H1 (cell line): ENCODE results near the gene EYA2. TPM values are rescaled to one million over a fixed set of nuclear protein-coding genes. Genes with fewer than 3 reads are reported as not detected.

Experiments
- CTCF ChIA-PET: fragments of 300-600 bp; sonication (Branson Sonifier 250); formaldehyde crosslinking; loops from one replicate; lab custom pipeline; 2021; ENCODE audit not compliant: partially characterized antibody; lab: Charles Lee
- POLR2A ChIA-PET: fragments of 300-600 bp; sonication (Branson Sonifier 250); formaldehyde crosslinking; loops from one replicate; lab custom pipeline; 2021; ENCODE audit warnings: inconsistent platforms; ENCODE audit not compliant: partially characterized antibody; lab: Charles Lee
- DNase-seq, 2 experiments: peaks; one replicate each; pipeline versions ENCODE4 v3.0.0 to v3.0.0-alpha.2; 2010 to 2022; ENCODE audit warnings: low spot score in 2 of 2, low read depth in 1 of 2, mixed read lengths in 1 of 2
- FAIRE-seq: peaks from 2 replicates; lab custom pipeline; 2011; peaks lifted over from hg19 to GRCh38; lab: Jason Lieb, UNC
- H2AFZ ChIP-seq: 2 replicates; pipeline ENCODE4 v1.8.1; 2012; ENCODE audit warnings: low read length, inconsistent platforms
- H2AK5ac ChIP-seq: 2 replicates; pipeline ENCODE4 v1.6.1; 2013; ENCODE audit warnings: low read depth, low read length
- H2BK120ac ChIP-seq: replicated peaks from 2 replicates; pipeline ENCODE3; 2013; ENCODE audit warnings: low read depth, low read length, inconsistent platforms
- H2BK12ac ChIP-seq: 2 replicates; pipeline ENCODE4 v1.6.1; 2013; ENCODE audit warnings: low read depth, low read length
- H2BK15ac ChIP-seq: 2 replicates; pipeline ENCODE4 v1.6.1; 2013; ENCODE audit warnings: low read length
- H2BK20ac ChIP-seq: 2 replicates; pipeline ENCODE4 v1.6.1; 2013; ENCODE audit warnings: low read length
- H2BK5ac ChIP-seq: 2 replicates; pipeline ENCODE4 v1.6.1; 2013; ENCODE audit warnings: low read depth, low read length
- H3K14ac ChIP-seq: 2 replicates; pipeline ENCODE4 v1.6.1; 2013; ENCODE audit warnings: inconsistent platforms; ENCODE audit not compliant: insufficient read length
- H3K18ac ChIP-seq: 2 replicates; pipeline ENCODE4 v1.6.1; 2013; ENCODE audit warnings: low read length; ENCODE audit errors: extremely low read depth
- H3K23ac ChIP-seq: 2 replicates; pipeline ENCODE4 v1.6.1; 2013; ENCODE audit warnings: inconsistent platforms; ENCODE audit not compliant: insufficient read length
- H3K23me2 ChIP-seq: 2 replicates; pipeline ENCODE4 v1.6.1; 2013; ENCODE audit warnings: low read depth, low read length
- H3K27ac ChIP-seq: 2 replicates; pipeline ENCODE4 v1.6.1; 2011; ENCODE audit warnings: low read depth, low read length, inconsistent platforms
- H3K27me3 ChIP-seq, 4 experiments: replicated peaks in 1 of 4; 1 replicate in 1 of 4; 2 replicates in 3 of 4; pipeline versions ENCODE4 v1.6.1 to v1.8.1; 2011 to 2013; ENCODE audit warnings: low read length in 3 of 4, mild to moderate bottlenecking in 3 of 4, inconsistent platforms in 2 of 4, mixed read lengths in 2 of 4, moderate library complexity in 1 of 4; ENCODE audit not compliant: control insufficient read depth in 3 of 4, insufficient read depth in 3 of 4; ENCODE audit errors: extremely low read depth in 1 of 4
- H3K36me3 ChIP-seq, 4 experiments: 2 replicates each; pipeline versions ENCODE4 v1.6.1 to v1.8.1; 2011 to 2013; ENCODE audit warnings: mild to moderate bottlenecking in 4 of 4, low read length in 3 of 4, moderate library complexity in 2 of 4, control low read depth in 1 of 4, inconsistent platforms in 1 of 4; ENCODE audit not compliant: insufficient read depth in 4 of 4, control insufficient read depth in 2 of 4
- H3K4ac ChIP-seq: replicated peaks from 2 replicates; pipeline ENCODE3; 2013; ENCODE audit warnings: low read length, low read depth, mixed read lengths, inconsistent platforms; ENCODE audit not compliant: insufficient read length
- H3K4me1 ChIP-seq, 4 experiments: replicated peaks in 1 of 4; 1 replicate in 1 of 4; 2 replicates in 3 of 4; pipeline versions ENCODE4 v1.6.1 to v1.8.1; 2011 to 2013; ENCODE audit warnings: low read length in 3 of 4, inconsistent platforms in 2 of 4, mixed read lengths in 1 of 4; ENCODE audit not compliant: insufficient read depth in 4 of 4, control insufficient read depth in 3 of 4
- H3K4me2 ChIP-seq, 2 experiments: 2 replicates each; pipeline versions ENCODE4 v1.6.1 to v1.8.1; 2011 to 2013; ENCODE audit warnings: low read depth in 2 of 2, low read length in 2 of 2, control low read depth in 1 of 2, inconsistent platforms in 1 of 2, mild to moderate bottlenecking in 1 of 2; ENCODE audit not compliant: insufficient read depth in 1 of 2
- H3K4me3 ChIP-seq, 4 experiments: fragments of 200-600, 300-600 bp in 1 of 4; sonication (generic), shearing (Covaris generic), sonication (Bioruptor Twin) in 1 of 4; 2 replicates each; pipeline versions ENCODE4 v1.5.1 to v1.8.1; 2011 to 2016; ENCODE audit warnings: low read length in 4 of 4, low read depth in 3 of 4, control low read depth in 2 of 4, inconsistent platforms in 2 of 4, mild to moderate bottlenecking in 2 of 4, mixed read lengths in 1 of 4, moderate library complexity in 1 of 4; ENCODE audit not compliant: insufficient read depth in 2 of 4; ENCODE audit errors: extremely low read depth in 1 of 4
- H3K56ac ChIP-seq: replicated peaks from 2 replicates; pipeline ENCODE3; 2013; ENCODE audit warnings: low read depth, mild to moderate bottlenecking, mixed read lengths, low read length, inconsistent platforms; ENCODE audit not compliant: insufficient read length
- H3K79me1 ChIP-seq: 2 replicates; pipeline ENCODE4 v1.6.1; 2013; ENCODE audit warnings: low read depth, low read length, control low read depth
- H3K79me2 ChIP-seq, 2 experiments: 2 replicates each; pipeline versions ENCODE4 v1.6.1 to v1.8.1; 2012 to 2013; ENCODE audit warnings: low read length in 2 of 2, mild to moderate bottlenecking in 2 of 2, inconsistent platforms in 1 of 2; ENCODE audit not compliant: insufficient read depth in 2 of 2, control insufficient read depth in 1 of 2
- H3K9ac ChIP-seq, 4 experiments: replicated peaks in 1 of 4; 1 replicate in 1 of 4; 2 replicates in 3 of 4; pipeline versions ENCODE4 v1.6.1 to v1.8.1; 2011 to 2013; ENCODE audit warnings: low read depth in 3 of 4, low read length in 3 of 4, control low read depth in 2 of 4, mild to moderate bottlenecking in 2 of 4, moderate library complexity in 2 of 4, inconsistent platforms in 1 of 4; ENCODE audit errors: extremely low read depth in 1 of 4
- H3K9me3 ChIP-seq, 2 experiments: 2 replicates each; pipeline versions ENCODE4 v1.6.1 to v1.8.1; 2012 to 2013; ENCODE audit warnings: mild to moderate bottlenecking in 2 of 2, moderate library complexity in 2 of 2, control low read depth in 1 of 2, inconsistent platforms in 1 of 2, low read depth in 1 of 2, low read length in 1 of 2, mixed read lengths in 1 of 2; ENCODE audit not compliant: insufficient read depth in 2 of 2
- H4K20me1 ChIP-seq, 2 experiments: replicated peaks in 1 of 2; 2 replicates each; pipeline versions ENCODE3 to v1.8.1; 2011 to 2013; ENCODE audit warnings: inconsistent platforms in 2 of 2, low read length in 2 of 2, mild to moderate bottlenecking in 1 of 2; ENCODE audit not compliant: insufficient read depth in 2 of 2, control insufficient read depth in 1 of 2
- H4K5ac ChIP-seq: 2 replicates; pipeline ENCODE4 v1.6.1; 2013; ENCODE audit warnings: low read length, low read depth, mixed read lengths, inconsistent platforms; ENCODE audit not compliant: insufficient read length
- H4K8ac ChIP-seq: 2 replicates; pipeline ENCODE4 v1.8.0; 2013; ENCODE audit warnings: mild to moderate bottlenecking, moderate library complexity, low read length, inconsistent platforms; ENCODE audit not compliant: insufficient read depth; ENCODE audit errors: extremely low read depth
- H4K91ac ChIP-seq: replicated peaks from 2 replicates; pipeline ENCODE3; 2013; ENCODE audit warnings: low read length, mixed read lengths, inconsistent platforms; ENCODE audit not compliant: insufficient read length
- CHD2 ChIP-seq: IDR thresholded peaks from 2 replicates; pipeline ENCODE4 v1.6.1; 2012; ENCODE audit warnings: low read length, improper control_type of control experiment
- E2F6 ChIP-seq: IDR thresholded peaks from 2 replicates; pipeline ENCODE4 v1.6.1; 2012; ENCODE audit warnings: inconsistent platforms
- KDM4A ChIP-seq: IDR thresholded peaks from one replicate; pipeline ENCODE4 v1.7.1; 2012; ENCODE audit warnings: low read depth, mild to moderate bottlenecking, moderate library complexity, low read length, inconsistent platforms; ENCODE audit not compliant: severe bottlenecking
- KDM5A ChIP-seq: fragments of 200-600 bp; IDR thresholded peaks from 2 replicates; pipeline ENCODE4 v1.7.1; 2012; ENCODE audit warnings: mild to moderate bottlenecking, low read length, inconsistent platforms, mixed read lengths
- MAFK ChIP-seq: IDR thresholded peaks from 2 replicates; pipeline ENCODE4 v1.6.1; 2012; ENCODE audit warnings: low read depth, mild to moderate bottlenecking, improper control_type of control experiment, low read length
- NRF1 ChIP-seq: IDR thresholded peaks from 2 replicates; pipeline ENCODE4 v1.6.1; 2011; ENCODE audit warnings: mild to moderate bottlenecking, low read depth, low read length, improper control_type of control experiment
- POU5F1 ChIP-seq: IDR thresholded peaks from 2 replicates; pipeline ENCODE4 v1.6.1; 2011; ENCODE audit warnings: low read depth, mild to moderate bottlenecking, low read length, moderate library complexity
- RAD21 ChIP-seq, 2 experiments: IDR thresholded peaks in 1 of 2; conservative IDR thresholded peaks in 1 of 2; 2 replicates each; pipeline ENCODE4 v1.6.1; 2011; ENCODE audit warnings: low read depth in 2 of 2, low read length in 2 of 2, improper control_type of control experiment in 1 of 2, inconsistent platforms in 1 of 2, mild to moderate bottlenecking in 1 of 2, moderate library complexity in 1 of 2
- RNF2 ChIP-seq: fragments of 200-900, 300-1000 bp; sonication (generic); IDR thresholded peaks from 2 replicates; pipeline ENCODE4 v1.7.1; 2016; ENCODE audit warnings: borderline replicate concordance, low read depth, mild to moderate bottlenecking, antibody characterized with exemption, low read length; ENCODE audit not compliant: poor library complexity, severe bottlenecking; ENCODE audit errors: missing control alignments
- RXRA ChIP-seq: IDR thresholded peaks from 2 replicates; pipeline ENCODE4 v1.6.1; 2011; ENCODE audit warnings: low read depth, mild to moderate bottlenecking, low read length, moderate library complexity; ENCODE audit not compliant: insufficient read depth
- SP1 ChIP-seq: IDR thresholded peaks from 2 replicates; pipeline ENCODE4 v1.6.1; 2011; ENCODE audit warnings: low read depth, low read length
- TAF1 ChIP-seq: IDR thresholded peaks from 2 replicates; pipeline ENCODE4 v1.6.1; 2011; ENCODE audit warnings: mild to moderate bottlenecking, low read depth, low read length
- TEAD4 ChIP-seq: IDR thresholded peaks from 2 replicates; pipeline ENCODE4 v1.6.1; 2012; ENCODE audit warnings: low read depth, low read length, inconsistent platforms, mixed read lengths
- YY1 ChIP-seq: IDR thresholded peaks from 2 replicates; pipeline ENCODE4 v1.6.1; 2011; ENCODE audit warnings: low read depth, mild to moderate bottlenecking, low read length
- WGBS, 2 experiments: shearing (Covaris generic) in 1 of 2; methylation state at CpG; one replicate each; pipeline versions ENCODE4 v1.1.6 to v1.1.7; 2013 to 2015; ENCODE audit warnings: low lambda C conversion rate in 2 of 2, mixed read lengths in 2 of 2, inconsistent platforms in 1 of 2, low coverage in 1 of 2, missing lambda C conversion rate in 1 of 2; ENCODE audit not compliant: insufficient replicate concordance in 2 of 2, insufficient coverage in 1 of 2, insufficient read length in 1 of 2; ENCODE audit errors: extremely low coverage in 1 of 2, missing lambda C conversion rate in 1 of 2; 5-methylcytosine and 5-hydroxymethylcytosine counted together
- polyA plus RNA-seq, 7 experiments: library from polyadenylated mRNA; depleted of rRNA in 3 of 7; stranded (reverse) in 5 of 7; unstranded in 2 of 7; fragments of >200 nt in 5 of 7; fragments of 200-250 nt in 2 of 7; gene quantifications; 1 replicate in 5 of 7; 2 replicates in 1 of 7; 4 replicates in 1 of 7; pipeline versions ENCODE4 v1.2.1 to v1.2.3, GENCODE V29; 2011 to 2013; ENCODE audit warnings: missing spikeins in 2 of 7, mixed read lengths in 2 of 7
- total RNA-seq: library from RNA; stranded (reverse); fragmentation: NEBNext Ultra II Directional; extraction: Animal tissue kit (Norgen Biotek cat#: 25700); gene quantifications from 2 replicates; pipeline ENCODE4 v1.2.1, GENCODE V29; 2021

EYA2 gene
- total and polyA plus RNA-seq, 2 of the 8 experiments (the other 6 are each of a cell fraction or from before 2014, with no cell fraction given): 1.6 to 1.7 TPM

GRCh38 chr20:46987001-46987400 is 92.4 kb downstream of the EYA2 start:
- WGBS, 2 experiments: 87% methylated on average over 5 of the region's 5 CpGs; no CpG with 5 or more reads in 1 of the 2 experiments
- Histone ChIP-seq H3K4ac (no peak overlapping the region), H3K27ac (no peak overlapping the region), H3K18ac (no peak overlapping the region), H3K36me3 (no peaks in the 10 kb centered on the region), H3K4me2 (no peak overlapping the region), H4K5ac (no peak overlapping the region), H3K27me3 (no peaks in the 10 kb centered on the region), H3K79me1 (no peaks in the 10 kb centered on the region), H3K14ac (no peak overlapping the region), H3K56ac (no peak overlapping the region), H4K8ac (no peak overlapping the region), H2BK15ac (no peak overlapping the region), H3K23ac (no peak overlapping the region), H2BK20ac (no peak overlapping the region), H2BK5ac (no peak overlapping the region), H3K79me2 (no peaks in the 10 kb centered on the region), H3K9me3 (no peaks in the 10 kb centered on the region; a peak in 2 of 4 replicates), H2BK120ac (no peak overlapping the region), H3K9ac (no peak overlapping the region), H2AFZ (no peak overlapping the region), H3K4me3 (no peak overlapping the region), H4K91ac (no peak overlapping the region), H2AK5ac (no peak overlapping the region), H3K23me2 (no peaks in the 10 kb centered on the region), H3K4me1 (peaks cover 0 to 10% (median 6%) of the 10 kb centered on the region in 4 experiments; a peak in 6 of 7 replicates), H4K20me1 (no peaks in the 10 kb centered on the region), H2BK12ac (no peak overlapping the region)
- ChIA-PET POLR2A (no interaction called here), CTCF (interaction anchor here (1.4 kb wide), 1 partner anchor 19 kb away, joined by 3 read pairs; no protein-coding TSS in a partner anchor)
- no peak for DNase-seq
- FAIRE-seq: no peak
- no peak for TF ChIP-seq TAF1
- no peak for TF ChIP-seq RXRA
- TF ChIP-seq KDM4A: no peak
- TF ChIP-seq RAD21 (IDR thresholded peaks at IDR 0.05 in 1 of 2, conservative IDR thresholded peaks at IDR 0.05 in 1 of 2; ENCODE audit: low read depth in 2 of 2, low read length in 2 of 2): no peak
- TF ChIP-seq CHD2: no peak
- no peak for TF ChIP-seq NRF1
- no peak for TF ChIP-seq E2F6
- TF ChIP-seq SP1: no peak
- no peak for TF ChIP-seq MAFK
- TF ChIP-seq TEAD4: no peak
- TF ChIP-seq RNF2: no peak
- TF ChIP-seq KDM5A: no peak
- no peak for TF ChIP-seq YY1
- TF ChIP-seq POU5F1: no peak
